Loucy (cell line): ENCODE results near the gene GIMAP8.

ENCODE experiments used
- EZH2phosphoT487 ChIP-seq: fragments of 200-600 bp; IDR thresholded peaks from 2 replicates; pipeline ENCODE4 v1.6.1; 2018; ENCODE audit warnings: antibody characterized with exemption, mild to moderate bottlenecking, moderate library complexity, borderline replicate concordance
- TF ChIP-seq, protein P1 (sequence below): fragments of 200-600 bp; sonication (generic); conservative IDR thresholded peaks from 2 replicates; pipeline ENCODE4 v1.5.1; 2014; ENCODE audit warnings: mild to moderate bottlenecking, antibody characterized with exemption, low read length

DNA sequence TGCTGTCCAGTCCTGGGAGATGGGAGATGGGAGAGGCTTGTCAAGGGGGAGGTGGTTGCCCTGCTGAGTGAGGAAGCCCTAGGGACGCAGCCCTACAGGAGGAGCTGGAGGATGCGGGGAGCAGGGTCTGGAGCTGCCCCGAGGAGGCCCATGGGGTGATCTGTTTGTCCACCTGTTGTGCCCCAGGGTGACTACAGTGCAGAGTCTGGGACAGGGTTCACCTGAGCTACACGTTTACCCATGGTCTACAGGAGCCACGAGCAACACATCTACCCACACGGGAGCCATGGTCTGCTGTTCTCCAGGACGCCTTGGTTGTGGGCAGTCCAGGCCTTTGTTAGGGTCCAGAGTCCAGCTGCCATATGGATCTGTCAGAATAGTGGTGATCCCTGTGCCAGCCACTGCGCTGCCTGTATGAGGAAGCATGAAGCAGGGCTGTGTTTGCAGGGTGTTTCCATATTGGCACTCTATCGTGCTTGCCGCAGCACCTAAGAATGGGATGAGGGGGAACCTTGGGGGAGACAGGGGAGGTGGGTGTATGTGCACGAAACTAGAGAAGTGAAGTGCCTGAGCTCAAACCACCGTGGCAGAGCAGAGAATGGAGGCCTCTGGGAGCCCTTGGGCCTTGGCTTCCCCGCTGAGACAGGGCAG lies 47.6 kb upstream of the GIMAP8 start:
- TF ChIP-seq, protein P1, sequence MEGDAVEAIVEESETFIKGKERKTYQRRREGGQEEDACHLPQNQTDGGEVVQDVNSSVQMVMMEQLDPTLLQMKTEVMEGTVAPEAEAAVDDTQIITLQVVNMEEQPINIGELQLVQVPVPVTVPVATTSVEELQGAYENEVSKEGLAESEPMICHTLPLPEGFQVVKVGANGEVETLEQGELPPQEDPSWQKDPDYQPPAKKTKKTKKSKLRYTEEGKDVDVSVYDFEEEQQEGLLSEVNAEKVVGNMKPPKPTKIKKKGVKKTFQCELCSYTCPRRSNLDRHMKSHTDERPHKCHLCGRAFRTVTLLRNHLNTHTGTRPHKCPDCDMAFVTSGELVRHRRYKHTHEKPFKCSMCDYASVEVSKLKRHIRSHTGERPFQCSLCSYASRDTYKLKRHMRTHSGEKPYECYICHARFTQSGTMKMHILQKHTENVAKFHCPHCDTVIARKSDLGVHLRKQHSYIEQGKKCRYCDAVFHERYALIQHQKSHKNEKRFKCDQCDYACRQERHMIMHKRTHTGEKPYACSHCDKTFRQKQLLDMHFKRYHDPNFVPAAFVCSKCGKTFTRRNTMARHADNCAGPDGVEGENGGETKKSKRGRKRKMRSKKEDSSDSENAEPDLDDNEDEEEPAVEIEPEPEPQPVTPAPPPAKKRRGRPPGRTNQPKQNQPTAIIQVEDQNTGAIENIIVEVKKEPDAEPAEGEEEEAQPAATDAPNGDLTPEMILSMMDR = no peak
- TF ChIP-seq EZH2phosphoT487 = no peak
